Type B pancreatic cell (in vitro differentiated cells): ENCODE results near the gene ST8SIA6. TPM values are rescaled to one million over a fixed set of nuclear protein-coding genes. Genes with fewer than 3 reads are reported as not detected.

Source experiments
- DNase-seq: peaks from one replicate; pipeline ENCODE4 v3.0.0; 2021; ENCODE audit warnings: mixed read lengths; ENCODE audit not compliant: unreplicated experiment; ENCODE audit errors: extremely low spot score
- H3K27ac Mint-ChIP-seq: 2 replicates; pipeline ENCODE4 v1.8.0; 2021; ENCODE audit warnings: mild to moderate bottlenecking, mixed read lengths
- H3K27me3 Mint-ChIP-seq: 2 replicates; pipeline ENCODE4 v1.8.0; 2021; ENCODE audit warnings: mixed read lengths
- H3K36me3 Mint-ChIP-seq: 2 replicates; pipeline ENCODE4 v1.8.0; 2021; ENCODE audit warnings: mixed read lengths
- H3K4me1 Mint-ChIP-seq: one replicate; pipeline ENCODE4 v1.8.0; 2021; ENCODE audit warnings: mixed read lengths; ENCODE audit not compliant: unreplicated experiment
- H3K4me3 Mint-ChIP-seq: 2 replicates; pipeline ENCODE4 v1.8.0; 2021; ENCODE audit warnings: mild to moderate bottlenecking, mixed read lengths
- H3K9me3 Mint-ChIP-seq: 2 replicates; pipeline ENCODE4 v1.8.0; 2021; ENCODE audit warnings: mixed read lengths
- total RNA-seq: library from RNA; stranded (reverse); gene quantifications from 2 replicates; pipeline ENCODE4 v1.2.1, GENCODE V29; 2021; ENCODE audit warnings: low replicate concordance
- TF ChIP-seq, protein P1 (sequence below): fragments of 200-600 bp; sonication (generic); conservative IDR thresholded peaks from 2 replicates; pipeline ENCODE4 v1.5.0; 2021; ENCODE audit warnings: antibody characterized with exemption, mild to moderate bottlenecking

The ST8SIA6 gene
- total RNA-seq, 1 donor from 2014 or later: 1.8 TPM

DNA sequence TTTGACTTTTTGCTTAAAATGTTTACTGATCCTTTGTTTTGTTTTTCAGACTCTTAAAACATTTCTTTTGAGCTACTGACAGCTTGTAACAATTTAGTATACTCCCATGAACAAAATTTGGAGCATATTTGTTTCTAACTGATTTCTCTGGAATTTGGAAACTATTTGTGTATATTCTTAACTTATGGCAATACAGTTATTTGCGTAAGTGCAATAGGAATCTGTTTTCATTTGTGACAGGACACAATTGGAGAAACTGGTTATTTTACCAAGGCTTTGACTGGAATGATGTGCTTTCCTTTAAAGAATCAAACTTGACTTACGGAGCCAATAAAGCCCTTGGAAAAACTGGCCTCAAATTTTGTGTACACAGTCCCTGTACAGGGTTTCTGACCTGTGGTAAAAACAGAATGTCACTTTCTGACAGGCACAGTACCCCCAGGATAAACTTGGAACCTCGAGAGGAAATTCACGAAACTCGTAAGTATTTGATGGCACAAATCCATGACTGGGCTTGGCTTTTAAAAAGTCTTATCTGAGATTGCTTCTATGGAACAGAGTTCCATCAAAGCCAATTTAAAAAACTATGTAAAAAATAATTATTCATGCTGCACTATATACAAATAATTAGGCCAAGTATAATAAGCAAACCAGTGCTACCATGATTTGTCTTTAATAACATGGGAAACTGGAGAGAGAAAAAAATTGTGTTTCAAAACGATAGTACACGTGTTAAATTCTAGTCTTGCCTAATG, 70.4 kb downstream of the ST8SIA6 start:
- Mint-ChIP-seq H3K36me3 (no peaks in the 10 kb centered on the region), H3K27me3 (no peaks in the 10 kb centered on the region), H3K4me3 (no peak overlapping the region), H3K4me1 (peaks cover 27% of the 10 kb centered on the region), H3K9me3 (no peaks in the 10 kb centered on the region), H3K27ac (no peak overlapping the region)
- no peak for DNase-seq
- TF ChIP-seq, protein P1, sequence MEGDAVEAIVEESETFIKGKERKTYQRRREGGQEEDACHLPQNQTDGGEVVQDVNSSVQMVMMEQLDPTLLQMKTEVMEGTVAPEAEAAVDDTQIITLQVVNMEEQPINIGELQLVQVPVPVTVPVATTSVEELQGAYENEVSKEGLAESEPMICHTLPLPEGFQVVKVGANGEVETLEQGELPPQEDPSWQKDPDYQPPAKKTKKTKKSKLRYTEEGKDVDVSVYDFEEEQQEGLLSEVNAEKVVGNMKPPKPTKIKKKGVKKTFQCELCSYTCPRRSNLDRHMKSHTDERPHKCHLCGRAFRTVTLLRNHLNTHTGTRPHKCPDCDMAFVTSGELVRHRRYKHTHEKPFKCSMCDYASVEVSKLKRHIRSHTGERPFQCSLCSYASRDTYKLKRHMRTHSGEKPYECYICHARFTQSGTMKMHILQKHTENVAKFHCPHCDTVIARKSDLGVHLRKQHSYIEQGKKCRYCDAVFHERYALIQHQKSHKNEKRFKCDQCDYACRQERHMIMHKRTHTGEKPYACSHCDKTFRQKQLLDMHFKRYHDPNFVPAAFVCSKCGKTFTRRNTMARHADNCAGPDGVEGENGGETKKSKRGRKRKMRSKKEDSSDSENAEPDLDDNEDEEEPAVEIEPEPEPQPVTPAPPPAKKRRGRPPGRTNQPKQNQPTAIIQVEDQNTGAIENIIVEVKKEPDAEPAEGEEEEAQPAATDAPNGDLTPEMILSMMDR: no peak

DNA sequence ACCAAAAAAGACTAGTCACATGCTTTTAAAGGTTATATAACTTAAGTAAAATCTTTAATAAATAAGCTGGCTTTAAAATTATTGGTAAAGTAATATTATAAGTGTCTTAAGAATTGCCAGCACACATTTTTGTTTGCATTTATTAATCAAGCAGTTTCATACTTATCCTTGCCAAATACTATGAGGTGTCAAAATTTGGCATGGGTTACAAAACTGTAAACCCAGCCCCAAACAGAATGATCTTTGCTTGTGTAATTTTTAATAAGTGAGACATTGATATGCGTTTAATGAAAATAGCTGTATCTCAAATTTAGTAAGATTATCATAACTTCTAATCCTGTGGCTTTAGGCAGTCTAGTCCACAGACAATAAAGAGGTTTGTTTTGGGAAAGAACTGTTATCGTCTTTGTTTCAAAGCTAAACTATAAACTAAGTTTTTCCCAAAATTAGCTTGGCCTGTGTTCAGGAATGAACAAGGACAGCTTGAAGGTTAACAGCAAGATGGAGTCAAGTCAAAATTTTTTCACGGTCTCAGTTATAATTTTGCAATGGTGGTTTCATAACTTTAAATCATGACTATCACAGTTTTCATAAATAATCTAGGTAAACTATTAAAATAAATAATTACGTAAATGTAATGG, 72.8 kb downstream of the ST8SIA6 start:
- Mint-ChIP-seq H3K4me3 (no peak overlapping the region), H3K4me1 (peaks cover 11% of the 10 kb centered on the region), H3K36me3 (no peaks in the 10 kb centered on the region), H3K27me3 (no peaks in the 10 kb centered on the region), H3K9me3 (no peaks in the 10 kb centered on the region), H3K27ac (no peak overlapping the region)
- no peak for DNase-seq
- TF ChIP-seq, protein P1: no peak

- H3K4me1 Mint-ChIP-seq: peaks cover 11% of the 10 kb centered on the region
- no peaks in the 10 kb centered on the region for H3K36me3 Mint-ChIP-seq
- H3K4me3 Mint-ChIP-seq: no peak overlapping the region
- no peak for DNase-seq
- no peaks in the 10 kb centered on the region for H3K27me3 Mint-ChIP-seq
- TF ChIP-seq, protein P1: no peak
- H3K9me3 Mint-ChIP-seq: no peaks in the 10 kb centered on the region
- H3K27ac Mint-ChIP-seq: no peak overlapping the region
Observed at GRCh38 chr10:17380888-17381287, 73.5 kb downstream of the ST8SIA6 start.

DNA sequence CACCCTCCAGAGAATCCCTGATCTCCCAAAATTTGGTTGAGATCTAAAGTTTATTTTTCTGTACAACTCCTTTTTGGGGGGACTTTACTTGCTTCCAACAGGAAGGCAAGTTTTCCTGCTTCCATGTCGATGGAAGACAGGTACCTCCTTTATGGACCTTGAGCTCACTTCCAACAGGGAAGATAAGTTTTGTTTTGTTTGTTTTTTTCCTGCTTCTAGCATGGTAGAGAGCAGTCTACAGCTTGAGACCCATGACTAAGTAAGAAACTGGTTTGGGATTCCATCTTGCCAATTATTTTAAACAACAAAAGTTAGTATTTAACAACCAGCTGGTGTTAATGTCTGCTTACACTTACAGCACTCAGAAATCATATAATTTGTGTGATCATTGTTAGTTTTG, 74.4 kb downstream of the ST8SIA6 start:
- H3K27me3 Mint-ChIP-seq: no peaks in the 10 kb centered on the region
- H3K4me3 Mint-ChIP-seq: no peak overlapping the region
- no peak overlapping the region for H3K27ac Mint-ChIP-seq
- peaks cover 7% of the 10 kb centered on the region for H3K4me1 Mint-ChIP-seq
- H3K9me3 Mint-ChIP-seq: no peaks in the 10 kb centered on the region
- H3K36me3 Mint-ChIP-seq: no peaks in the 10 kb centered on the region
- TF ChIP-seq, protein P1: no peak
- no peak for DNase-seq

GRCh38 chr10:17379151-17379690, 75.2 kb downstream of the ST8SIA6 start:
- TF ChIP-seq, protein P1: no peak
- Mint-ChIP-seq H3K27ac (no peak overlapping the region), H3K4me1 (no peaks in the 10 kb centered on the region), H3K27me3 (no peaks in the 10 kb centered on the region), H3K9me3 (no peaks in the 10 kb centered on the region), H3K4me3 (no peak overlapping the region), H3K36me3 (no peaks in the 10 kb centered on the region)
- DNase-seq: no peak
